Suprapubic skin (tissue), 3 donors: ENCODE data around the gene ZNF621.

Source experiments
- POLR2A ChIP-seq, 2 donors: fragments of 450-650 bp; IDR thresholded peaks; one replicate each; pipeline ENCODE4 v1.6.1; 2017; ENCODE audit warnings: antibody characterized with exemption in 2 of 2, mild to moderate bottlenecking in 2 of 2, moderate library complexity in 2 of 2
- TF ChIP-seq, protein P1 (sequence below), 2 donors: fragments of 200-600 bp in 1 of 2; fragments of 450-650 bp in 1 of 2; sonication (generic) in 1 of 2; IDR thresholded peaks; one replicate each; pipeline ENCODE4 v1.5.1; 2016 to 2019; ENCODE audit warnings: antibody characterized with exemption in 2 of 2, mild to moderate bottlenecking in 1 of 2, moderate library complexity in 1 of 2

DNA sequence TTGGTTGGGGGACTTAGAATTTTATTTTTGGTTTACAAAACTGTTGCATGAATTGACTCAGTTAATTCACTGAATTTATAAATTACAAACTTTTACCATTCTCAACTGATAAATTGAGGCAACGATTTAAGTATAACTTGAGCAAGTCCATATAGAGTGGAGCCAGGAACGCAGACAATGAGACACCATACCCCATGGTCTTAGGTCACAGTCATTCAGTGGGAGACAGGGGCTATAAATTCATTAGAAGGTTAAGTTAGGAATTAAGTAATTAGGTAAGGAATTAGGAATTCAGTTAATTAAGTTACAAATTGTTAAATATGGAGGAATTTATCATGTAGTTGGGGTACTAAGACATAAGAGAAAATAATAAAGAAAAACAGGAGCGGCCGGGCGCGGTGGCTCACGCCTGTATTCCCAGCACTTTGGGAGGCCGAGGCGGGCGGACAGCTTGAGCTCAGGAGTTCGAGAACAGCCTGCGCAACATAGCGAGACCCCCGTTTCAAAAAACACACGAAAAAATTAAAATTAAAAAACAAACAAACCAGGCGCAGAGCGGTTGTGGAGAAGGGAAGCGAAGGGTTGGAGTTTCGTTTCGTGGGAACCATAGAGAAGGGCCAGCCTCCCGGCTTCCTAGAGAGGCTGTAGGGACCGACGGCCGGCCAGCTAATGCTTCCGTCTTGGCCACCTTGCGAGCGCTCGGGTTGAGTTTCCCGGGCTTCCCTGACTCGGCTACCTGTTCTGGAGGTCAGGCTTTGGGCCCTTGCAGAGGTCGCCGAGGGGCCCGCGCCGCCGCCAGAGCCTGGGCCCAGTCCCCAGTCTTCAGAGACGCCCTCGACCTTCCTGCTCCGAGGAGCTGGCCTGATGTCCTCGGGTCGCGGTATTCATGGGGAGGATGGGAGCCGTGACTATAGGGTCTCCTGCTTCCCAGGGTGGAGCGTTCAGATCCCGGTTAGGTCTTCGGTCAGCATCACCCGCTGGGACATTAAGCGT lies 48.0 kb upstream of the ZNF621 start, which contains the start of gene ZNF619:
- TF ChIP-seq, protein P1, sequence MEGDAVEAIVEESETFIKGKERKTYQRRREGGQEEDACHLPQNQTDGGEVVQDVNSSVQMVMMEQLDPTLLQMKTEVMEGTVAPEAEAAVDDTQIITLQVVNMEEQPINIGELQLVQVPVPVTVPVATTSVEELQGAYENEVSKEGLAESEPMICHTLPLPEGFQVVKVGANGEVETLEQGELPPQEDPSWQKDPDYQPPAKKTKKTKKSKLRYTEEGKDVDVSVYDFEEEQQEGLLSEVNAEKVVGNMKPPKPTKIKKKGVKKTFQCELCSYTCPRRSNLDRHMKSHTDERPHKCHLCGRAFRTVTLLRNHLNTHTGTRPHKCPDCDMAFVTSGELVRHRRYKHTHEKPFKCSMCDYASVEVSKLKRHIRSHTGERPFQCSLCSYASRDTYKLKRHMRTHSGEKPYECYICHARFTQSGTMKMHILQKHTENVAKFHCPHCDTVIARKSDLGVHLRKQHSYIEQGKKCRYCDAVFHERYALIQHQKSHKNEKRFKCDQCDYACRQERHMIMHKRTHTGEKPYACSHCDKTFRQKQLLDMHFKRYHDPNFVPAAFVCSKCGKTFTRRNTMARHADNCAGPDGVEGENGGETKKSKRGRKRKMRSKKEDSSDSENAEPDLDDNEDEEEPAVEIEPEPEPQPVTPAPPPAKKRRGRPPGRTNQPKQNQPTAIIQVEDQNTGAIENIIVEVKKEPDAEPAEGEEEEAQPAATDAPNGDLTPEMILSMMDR (IDR thresholded peaks at IDR 0.05) = no peak
- TF ChIP-seq POLR2A (IDR thresholded peaks at IDR 0.05) = no peak
